Measurements from ENCODE around the gene CBX7. TPM values are rescaled to one million over a fixed set of nuclear protein-coding genes. Genes with fewer than 3 reads are reported as not detected.

Gene CBX7
- total and polyA plus RNA-seq, 2 of the 4 experiments (the other 2 are of a cell fraction): 0.90 to 3.6 TPM

DNA sequence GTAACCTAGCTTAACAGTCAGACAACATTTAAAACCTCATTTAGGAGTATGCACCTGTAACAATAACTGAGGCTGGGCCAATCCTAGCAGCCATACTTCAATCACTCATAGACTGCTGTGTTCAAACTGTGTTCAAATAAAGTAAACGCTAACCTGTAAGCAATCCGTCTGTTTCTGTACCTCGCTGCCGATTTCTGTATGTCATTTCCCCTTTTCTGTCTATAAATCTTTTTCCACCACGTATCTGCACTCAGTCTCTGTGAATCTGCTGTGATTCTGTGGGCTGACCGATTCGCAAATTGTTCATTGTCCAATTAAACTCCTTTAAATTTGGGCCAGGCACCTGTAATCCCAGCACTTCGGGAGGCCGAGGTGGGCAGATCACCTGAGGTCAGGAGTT is 43.1 kb downstream of the CBX7 start (continued):
- TF ChIP-seq NFE2L2 (IDR thresholded peaks at IDR 0.05; ENCODE audit: low read depth, low read length) (no peak), CHD1 (IDR thresholded peaks at IDR 0.05; ENCODE audit: low read depth, low read length) (no peak), RAD21 (IDR thresholded peaks at IDR 0.05; ENCODE audit: low read length) (no peak), BHLHE40 (IDR thresholded peaks at IDR 0.05; ENCODE audit: low read depth, low read length) (no peak), MAFK (IDR thresholded peaks at IDR 0.05; ENCODE audit: low read depth, low read length) (no peak)

DNA sequence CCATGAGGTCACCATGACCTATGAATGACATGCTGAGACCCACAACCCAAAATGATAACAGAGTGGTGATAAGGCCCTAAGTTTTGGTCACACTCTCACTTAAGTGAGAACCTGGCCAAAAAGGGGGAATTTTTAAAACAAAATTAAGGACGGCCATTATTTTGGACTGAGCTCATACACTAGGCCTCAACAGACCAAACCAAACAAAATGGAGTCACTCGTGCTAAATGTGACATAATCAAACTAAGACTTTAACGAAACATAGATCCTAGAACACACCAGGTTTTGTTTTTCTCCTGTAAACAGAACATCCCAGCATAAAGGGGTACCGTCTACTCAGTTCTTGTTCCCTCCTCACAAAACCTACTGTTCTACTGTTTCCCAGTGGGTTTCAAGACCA is 44.0 kb downstream of the CBX7 start:
- Histone ChIP-seq H2BK120ac (ENCODE audit: low read depth, low read length) (no peak overlapping the region), H3K4me1 (ENCODE audit: control insufficient read depth, insufficient read depth, low read length) (no peaks in the 10 kb centered on the region), H2BK15ac (ENCODE audit: low read depth, low read length) (no peak overlapping the region), H2BK5ac (ENCODE audit: low read depth, low read length, poor library complexity, severe bottlenecking) (no peak overlapping the region), H4K20me1 (ENCODE audit: insufficient read depth, low read length) (no peaks in the 10 kb centered on the region), H3K27ac (ENCODE audit: insufficient read depth, low read length) (no peak overlapping the region), H3K4me3 (ENCODE audit: insufficient read depth, low read depth, low read length) (no peak overlapping the region), H2AK5ac (ENCODE audit: low read depth, low read length) (no peak overlapping the region), H3K9me1 (ENCODE audit: insufficient read depth, low read length) (no peaks in the 10 kb centered on the region), H3K79me1 (ENCODE audit: low read depth in 1 of 2, low read length in 2 of 2) (no peaks in the 10 kb centered on the region), H4K8ac (ENCODE audit: low read depth in 2 of 2, low read length in 2 of 2) (no peak overlapping the region), H3K4me2 (ENCODE audit: low read depth, low read length) (no peak overlapping the region), H4K5ac (ENCODE audit: low read depth, low read length) (no peak overlapping the region), H3K9me3 (ENCODE audit: control insufficient read depth, insufficient read depth, low read length) (no peaks in the 10 kb centered on the region; the same call in 1 of the 2 replicates), H3K56ac (ENCODE audit: extremely low read depth, insufficient read depth, low read length) (no peak overlapping the region), H4K91ac (ENCODE audit: insufficient read depth, low read depth, low read length) (no peak overlapping the region), H3K14ac (replicated peaks; ENCODE audit: low read depth, low read length) (no peak overlapping the region), H3K18ac (ENCODE audit: low read depth, low read length) (no peak overlapping the region), H2BK20ac (ENCODE audit: low read depth, low read length) (no peak overlapping the region), H2AFZ (replicated peaks; ENCODE audit: low read length, poor library complexity) (no peak overlapping the region), H3K4ac (ENCODE audit: low read depth, low read length) (no peak overlapping the region), H3K27me3 (ENCODE audit: control insufficient read depth, insufficient read depth, low read length) (peaks cover 19% of the 10 kb centered on the region), H3K23ac (ENCODE audit: low read depth, low read length) (no peak overlapping the region), H3K36me3 (ENCODE audit: control insufficient read depth, insufficient read depth, low read length) (no peaks in the 10 kb centered on the region), H2AK9ac (replicated peaks; ENCODE audit: low read depth, low read length, poor library complexity) (no peak overlapping the region), H3K9ac (ENCODE audit: low read depth, low read length) (no peak overlapping the region)
- intact Hi-C loops (cut with micrococcal nuclease) (no loop called here), dilution Hi-C loops (cut with HindIII; ENCODE audit: low sequenced_read_pairs, unreplicated experiment) (no loop called here), in situ Hi-C loops (cut with MboI; ENCODE audit: low sequenced_read_pairs) (loop anchor here (25.0 kb wide), 1 partner anchor 246 kb away; the partner anchor contains the start of gene CBX6)
- ChIA-PET CTCF (interaction anchor here (0.7 to 1.7 kb wide), 3 partner anchors 28 to 239 kb away, joined by 3 read pairs; no protein-coding TSS in a partner anchor), POLR2A (ENCODE audit: unreplicated experiment) (interaction anchor here (0.5 kb wide), 1 partner anchor 104 kb away, joined by 5 read pairs; no protein-coding TSS in a partner anchor)
- WGBS, 2 experiments (ENCODE audit: extremely low coverage in 2 of 2, insufficient read length in 1 of 2): 60% methylated on average over 3 of the region's 4 CpGs; no CpG with 5 or more reads in 1 of the 2 experiments
- BruUV-seq (replicated peaks): no TSS peak
- TF ChIP-seq MAFK (IDR thresholded peaks at IDR 0.05; ENCODE audit: low read depth, low read length): no peak
- TF ChIP-seq, protein P1, sequence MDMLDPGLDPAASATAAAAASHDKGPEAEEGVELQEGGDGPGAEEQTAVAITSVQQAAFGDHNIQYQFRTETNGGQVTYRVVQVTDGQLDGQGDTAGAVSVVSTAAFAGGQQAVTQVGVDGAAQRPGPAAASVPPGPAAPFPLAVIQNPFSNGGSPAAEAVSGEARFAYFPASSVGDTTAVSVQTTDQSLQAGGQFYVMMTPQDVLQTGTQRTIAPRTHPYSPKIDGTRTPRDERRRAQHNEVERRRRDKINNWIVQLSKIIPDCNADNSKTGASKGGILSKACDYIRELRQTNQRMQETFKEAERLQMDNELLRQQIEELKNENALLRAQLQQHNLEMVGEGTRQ (IDR thresholded peaks at IDR 0.05; ENCODE audit: low read depth, low read length): no peak
- TF ChIP-seq NFE2L2 (IDR thresholded peaks at IDR 0.05; ENCODE audit: low read depth, low read length): no peak
- no peak for TF ChIP-seq CHD1 (IDR thresholded peaks at IDR 0.05; ENCODE audit: low read depth, low read length)
- no peak for TF ChIP-seq POLR2A (IDR thresholded peaks at IDR 0.05; ENCODE audit: low read depth, low read length)
- no peak for TF ChIP-seq SMC3 (IDR thresholded peaks at IDR 0.05; ENCODE audit: low read depth, low read length)
- TF ChIP-seq RAD21 (IDR thresholded peaks at IDR 0.05; ENCODE audit: low read length): no peak
- TF ChIP-seq, protein P2, sequence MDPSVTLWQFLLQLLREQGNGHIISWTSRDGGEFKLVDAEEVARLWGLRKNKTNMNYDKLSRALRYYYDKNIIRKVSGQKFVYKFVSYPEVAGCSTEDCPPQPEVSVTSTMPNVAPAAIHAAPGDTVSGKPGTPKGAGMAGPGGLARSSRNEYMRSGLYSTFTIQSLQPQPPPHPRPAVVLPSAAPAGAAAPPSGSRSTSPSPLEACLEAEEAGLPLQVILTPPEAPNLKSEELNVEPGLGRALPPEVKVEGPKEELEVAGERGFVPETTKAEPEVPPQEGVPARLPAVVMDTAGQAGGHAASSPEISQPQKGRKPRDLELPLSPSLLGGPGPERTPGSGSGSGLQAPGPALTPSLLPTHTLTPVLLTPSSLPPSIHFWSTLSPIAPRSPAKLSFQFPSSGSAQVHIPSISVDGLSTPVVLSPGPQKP (IDR thresholded peaks at IDR 0.05; ENCODE audit: borderline replicate concordance, low read depth, low read length): no peak
- TF ChIP-seq MAZ (IDR thresholded peaks at IDR 0.05; ENCODE audit: borderline replicate concordance, low read depth, low read length): no peak
- TF ChIP-seq BHLHE40 (IDR thresholded peaks at IDR 0.05; ENCODE audit: low read depth, low read length): no peak
- no peak for TF ChIP-seq MXI1 (IDR thresholded peaks at IDR 0.05; ENCODE audit: borderline replicate concordance, low read depth, low read length)
- ATAC-seq (ENCODE audit: low read depth): no peak
- no peak for DNase-seq

Data from IMR-90 (cell line).